ENCODE data around the gene ANK3. TPM values are rescaled to one million over a fixed set of nuclear protein-coding genes. Genes with fewer than 3 reads are reported as not detected.
A peak's percentile ranks its signal among the peaks of the same experiment; 100 is the strongest.

Gene ANK3
- total RNA-seq, 4 donors from 2014 or later, result 86.3 to 224 (median 139) TPM

DNA sequence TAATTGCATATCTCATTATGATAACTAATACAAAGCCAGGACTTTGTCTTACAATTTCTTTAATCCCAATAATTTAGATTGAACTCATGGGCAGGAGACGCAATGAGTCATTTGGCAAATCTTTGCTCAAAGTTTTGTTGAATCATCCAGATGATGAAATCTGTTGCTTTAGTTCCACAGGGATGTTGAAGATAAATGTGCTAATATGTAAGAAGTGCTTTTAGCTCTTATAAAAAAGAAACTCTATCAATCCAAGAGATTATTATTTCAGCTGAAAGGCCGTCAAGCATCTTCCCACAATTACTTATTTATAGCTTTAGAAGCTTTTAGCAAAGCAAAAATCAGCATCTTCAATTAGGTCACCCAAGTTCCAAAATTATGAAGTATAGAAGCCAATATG lies 36.8 kb upstream of the ANK3 start:
- H3K27ac ChIP-seq, result peak overlapping the region in 1 of 4 donors; percentile 78
- no peaks in the 10 kb centered on the region for H3K36me3 ChIP-seq
- H3K4me1 ChIP-seq, result peaks cover 0 to 33% (median 10%) of the 10 kb centered on the region in 4 donors
- DNase-seq (ENCODE audit: low spot score in 2 of 2), result no peak
- no peaks in the 10 kb centered on the region for H3K9me3 ChIP-seq
- 65 to 82% methylated on average over 2 of the region's 2 CpGs for WGBS, 2 donors
- no peak for TF ChIP-seq POLR2A (IDR thresholded peaks at IDR 0.05)
- TF ChIP-seq EP300 (IDR thresholded peaks at IDR 0.05), result peak in 1 of 2 donors; percentile 9
- no peak overlapping the region for H3K4me3 ChIP-seq
- no peaks in the 10 kb centered on the region for H3K27me3 ChIP-seq

DNA sequence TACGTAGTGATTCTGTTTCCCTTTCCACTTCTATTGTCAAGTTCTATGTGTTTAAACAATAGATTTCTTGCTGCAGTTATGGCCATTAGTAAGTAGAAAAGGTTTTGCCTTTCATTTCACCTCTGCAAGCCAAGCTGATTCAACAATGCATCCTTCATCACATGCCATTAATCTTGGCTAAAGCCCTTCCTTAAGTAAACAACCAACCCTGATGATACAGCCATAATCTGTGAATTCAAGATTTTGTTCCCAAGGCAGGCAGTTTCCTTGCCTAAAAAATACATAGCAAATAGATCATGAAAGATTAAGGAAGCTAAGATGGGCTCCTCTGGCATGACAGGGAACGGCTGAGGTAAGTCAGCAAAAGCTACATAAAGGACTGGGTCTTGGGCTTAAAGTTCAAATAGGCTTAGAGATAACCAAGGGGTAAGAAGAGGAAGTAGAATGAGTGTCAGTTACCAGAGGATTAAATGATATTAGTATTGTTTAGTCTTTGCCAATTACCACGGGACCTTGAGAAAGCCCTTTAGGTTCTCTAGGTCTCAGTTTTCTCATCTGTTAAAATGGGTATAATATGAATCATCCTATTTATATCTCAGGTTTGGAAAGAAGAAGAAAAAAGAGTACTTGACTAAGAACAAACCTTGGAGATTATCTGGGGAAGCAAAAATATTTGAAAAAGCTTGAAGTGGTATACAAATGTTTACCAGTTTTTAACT lies 35.9 kb upstream of the ANK3 start:
- Histone ChIP-seq H3K4me1 (peaks cover 0 to 33% (median 12%) of the 10 kb centered on the region in 4 donors), H3K36me3 (no peaks in the 10 kb centered on the region), H3K27ac (peak overlapping the region in 1 of 4 donors; percentile 65), H3K4me3 (no peak overlapping the region), H3K9me3 (no peaks in the 10 kb centered on the region), H3K27me3 (no peaks in the 10 kb centered on the region)
- TF ChIP-seq POLR2A (IDR thresholded peaks at IDR 0.05), result no peak
- TF ChIP-seq EP300 (IDR thresholded peaks at IDR 0.05), result no peak
- TF ChIP-seq, protein P1, sequence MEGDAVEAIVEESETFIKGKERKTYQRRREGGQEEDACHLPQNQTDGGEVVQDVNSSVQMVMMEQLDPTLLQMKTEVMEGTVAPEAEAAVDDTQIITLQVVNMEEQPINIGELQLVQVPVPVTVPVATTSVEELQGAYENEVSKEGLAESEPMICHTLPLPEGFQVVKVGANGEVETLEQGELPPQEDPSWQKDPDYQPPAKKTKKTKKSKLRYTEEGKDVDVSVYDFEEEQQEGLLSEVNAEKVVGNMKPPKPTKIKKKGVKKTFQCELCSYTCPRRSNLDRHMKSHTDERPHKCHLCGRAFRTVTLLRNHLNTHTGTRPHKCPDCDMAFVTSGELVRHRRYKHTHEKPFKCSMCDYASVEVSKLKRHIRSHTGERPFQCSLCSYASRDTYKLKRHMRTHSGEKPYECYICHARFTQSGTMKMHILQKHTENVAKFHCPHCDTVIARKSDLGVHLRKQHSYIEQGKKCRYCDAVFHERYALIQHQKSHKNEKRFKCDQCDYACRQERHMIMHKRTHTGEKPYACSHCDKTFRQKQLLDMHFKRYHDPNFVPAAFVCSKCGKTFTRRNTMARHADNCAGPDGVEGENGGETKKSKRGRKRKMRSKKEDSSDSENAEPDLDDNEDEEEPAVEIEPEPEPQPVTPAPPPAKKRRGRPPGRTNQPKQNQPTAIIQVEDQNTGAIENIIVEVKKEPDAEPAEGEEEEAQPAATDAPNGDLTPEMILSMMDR (IDR thresholded peaks at IDR 0.05), result no peak
- no peak for DNase-seq (ENCODE audit: low spot score in 2 of 2)
- 89 to 95% methylated on average over 3 of the region's 3 CpGs for WGBS, 2 donors

DNA sequence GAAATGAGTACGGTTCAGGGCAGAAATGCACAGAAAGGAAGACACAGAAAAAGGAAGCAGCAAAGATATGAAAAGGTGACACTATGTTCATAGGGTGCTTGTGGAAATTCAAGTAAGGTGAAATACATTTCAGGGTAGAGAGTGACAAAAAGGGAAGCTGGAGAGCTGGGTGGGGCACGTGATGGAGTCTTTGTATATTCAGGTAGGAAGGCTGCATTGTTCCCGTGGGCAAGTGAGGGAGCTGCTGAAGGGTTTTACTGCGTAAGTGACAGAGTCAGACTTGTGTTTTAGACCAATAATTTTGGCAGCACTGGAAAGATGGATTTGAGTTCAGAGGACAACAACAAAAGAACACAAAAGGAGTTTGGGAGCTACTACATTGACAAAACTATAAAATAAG lies 35.3 kb upstream of the ANK3 start:
- Histone ChIP-seq H3K4me1 (peaks cover 0 to 30% (median 10%) of the 10 kb centered on the region in 4 donors), H3K27me3 (no peaks in the 10 kb centered on the region), H3K4me3 (no peak overlapping the region), H3K27ac (peak overlapping the region in 1 of 4 donors; percentile 65), H3K36me3 (no peaks in the 10 kb centered on the region), H3K9me3 (no peaks in the 10 kb centered on the region)
- no peak for TF ChIP-seq EP300 (IDR thresholded peaks at IDR 0.05)
- TF ChIP-seq, protein P1 (IDR thresholded peaks at IDR 0.05), result no peak
- TF ChIP-seq POLR2A (IDR thresholded peaks at IDR 0.05), result no peak
- no peak for DNase-seq (ENCODE audit: low spot score in 2 of 2)
- WGBS, 2 donors, result 62 to 85% methylated on average over 4 of the region's 4 CpGs

- Histone ChIP-seq H3K27ac (peak overlapping the region in 1 of 4 donors; percentile 65), H3K36me3 (no peaks in the 10 kb centered on the region), H3K9me3 (no peaks in the 10 kb centered on the region), H3K4me1 (peaks cover 0 to 19% (median 7%) of the 10 kb centered on the region in 4 donors), H3K27me3 (no peaks in the 10 kb centered on the region), H3K4me3 (no peak overlapping the region)
- no peak for TF ChIP-seq EP300 (IDR thresholded peaks at IDR 0.05)
- DNase-seq (ENCODE audit: low spot score in 2 of 2), result no peak
- 83 to 86% methylated on average over 1 of the region's 1 CpG for WGBS, 2 donors
Measured at GRCh38 chr10:60423920-60424319, 34.2 kb upstream of the ANK3 start.

GRCh38 chr10:60422809-60423208 lies 33.1 kb upstream of the ANK3 start:
- no peaks in the 10 kb centered on the region for H3K27me3 ChIP-seq
- DNase-seq (ENCODE audit: low spot score in 2 of 2), result no peak
- TF ChIP-seq POLR2A (IDR thresholded peaks at IDR 0.05) (no peak), EP300 (IDR thresholded peaks at IDR 0.05) (no peak)
- TF ChIP-seq, protein P1 (IDR thresholded peaks at IDR 0.05), result no peak
- H3K9me3 ChIP-seq, result no peaks in the 10 kb centered on the region
- no peaks in the 10 kb centered on the region for H3K36me3 ChIP-seq
- WGBS, 2 donors, result 51 to 58% methylated on average over 5 of the region's 5 CpGs
- peaks cover 0 to 15% (median 5%) of the 10 kb centered on the region in 4 donors for H3K4me1 ChIP-seq
- H3K4me3 ChIP-seq, result no peak overlapping the region
- peak overlapping the region in 2 of 4 donors; percentile 10 to 21 for H3K27ac ChIP-seq

All from tibial nerve (tissue), 4 donors.